Ovary (tissue), 9 donors: Measurements from ENCODE around the gene RFPL2. TPM values are rescaled to one million over a fixed set of nuclear protein-coding genes. Genes with fewer than 3 reads are reported as not detected.
"Not testable (repeated sequence)": the region's sequence is repeated elsewhere in the genome, so short reads cannot be mapped to it uniquely, and the experiment has no call there.

Experiments used
- DNase-seq, 5 donors: peaks; one replicate each; pipeline ENCODE4 v3.0.0-alpha.2; 2019 to 2020
- H3K27ac ChIP-seq, 2 donors: fragments of 200-600 bp; one replicate each; pipeline versions ENCODE4 v1.5.1 to v1.8.0; 2019 to 2022
- H3K27me3 ChIP-seq: fragments of 200-600 bp; one replicate; pipeline ENCODE4 v1.8.0; 2022
- H3K36me3 ChIP-seq: fragments of 200-600 bp; sonication (generic); one replicate; pipeline ENCODE4 v1.5.1; 2019
- H3K4me1 ChIP-seq: one replicate; pipeline ENCODE4 v1.8.1; 2013; ENCODE audit warnings: mild to moderate bottlenecking, moderate library complexity; ENCODE audit not compliant: insufficient read depth
- H3K4me3 ChIP-seq: fragments of 200-600 bp; sonication (generic); one replicate; pipeline ENCODE4 v1.5.1; 2017
- H3K9me3 ChIP-seq, 2 donors: fragments of 200-600 bp in 1 of 2; sonication (generic) in 1 of 2; one replicate each; pipeline versions ENCODE4 v1.5.1 to v1.8.1; 2013 to 2019; ENCODE audit warnings: mild to moderate bottlenecking in 1 of 2, moderate library complexity in 1 of 2
- EP300 ChIP-seq: sonication (generic); formaldehyde crosslinking; IDR thresholded peaks from one replicate; pipeline ENCODE4 v1.6.1; 2017; ENCODE audit warnings: antibody characterized with exemption
- POLR2A ChIP-seq: fragments of 450-650 bp; IDR thresholded peaks from one replicate; pipeline ENCODE4 v1.6.1; 2017; ENCODE audit warnings: antibody characterized with exemption, mild to moderate bottlenecking, moderate library complexity
- WGBS, 3 donors: extraction: QIAGEN DNeasy Blood & Tissue Kit in 1 of 3; methylation state at CpG; one replicate each; pipeline versions ENCODE4 v1.1.5 to v1.1.7; 2013 to 2017; 5-methylcytosine and 5-hydroxymethylcytosine counted together
- intact Hi-C, 4 donors: fragments of 100-400 bp; cut with DNase I; formaldehyde crosslinking; loops; one replicate each; pipeline versions ENCODE4 v1.11.0 to v1.15.1; 2022 to 2023
- polyA plus RNA-seq, 2 donors: library from polyadenylated mRNA; stranded (reverse); fragments of 200-250 nt in 1 of 2; fragments of 350-450 nt in 1 of 2; fragmentation: Illumina TruSeq in 1 of 2; extraction: RNeasy Lipid Tissue Mini Kit (QIAGEN cat#74804) in 1 of 2; gene quantifications; one replicate each; pipeline ENCODE4 v1.2.3, GENCODE V29; 2013 to 2014
- total RNA-seq, 7 donors: library from RNA; depleted of rRNA in 2 of 7; stranded (reverse); fragments of >200 nt in 2 of 7; fragmentation: NEBNext Ultra II Directional in 3 of 7; extraction: Animal tissue kit (Norgen Biotek cat#: 25700) in 3 of 7; gene quantifications; one replicate each; pipeline versions ENCODE4 v1.1.0 to v1.2.4, GENCODE V29; 2016 to 2023
- TF ChIP-seq, protein P1 (sequence below), 3 donors: fragments of 450-650 bp in 2 of 3; fragments of 200-600 bp in 1 of 3; IDR thresholded peaks; one replicate each; pipeline versions ENCODE4 v1.5.1 to v1.8.0; 2016 to 2022; ENCODE audit warnings: antibody characterized with exemption in 3 of 3, mild to moderate bottlenecking in 1 of 3
- donor health status: DM: no; HTN: no; CAD: no; lungs with moderate emphysema.
- donor health status: DM: no; HTN: no; CAD: no.
- donor health status: Bipolar disorder and iron deficiency.
- donor health status: DM: yes; HTN: yes; CAD: no.
- donor health status: DM: no; HTN: no; CAD: no.
- donor health status: DM: yes; HTN: yes; CAD: no.

RFPL2 gene
- total and polyA plus RNA-seq, 9 donors = not detected

DNA sequence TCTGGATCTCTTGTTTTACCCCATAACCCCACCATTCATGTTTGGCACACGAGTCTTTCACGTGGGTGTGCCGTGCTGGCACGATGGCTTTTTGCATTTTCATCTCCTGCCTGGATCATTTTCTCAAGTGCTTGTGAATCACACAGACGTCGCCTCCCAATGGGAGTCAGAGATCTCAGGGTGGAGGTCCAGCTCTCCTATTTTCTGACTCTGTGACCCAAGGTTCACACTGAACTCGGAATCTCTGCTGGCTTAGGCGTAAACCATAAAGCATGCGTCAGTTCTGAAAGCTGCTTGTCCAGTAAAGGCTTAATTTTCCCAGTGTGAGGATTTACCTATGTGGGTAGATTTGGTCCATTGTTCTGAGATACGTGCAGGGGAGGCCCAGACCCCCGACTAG lies 29.8 kb downstream of the RFPL2 start:
- no peak for TF ChIP-seq EP300
- no peak for TF ChIP-seq POLR2A
- no peaks in the 10 kb centered on the region for H3K36me3 ChIP-seq
- H3K4me3 ChIP-seq = no peak overlapping the region
- no peaks in the 10 kb centered on the region for H3K9me3 ChIP-seq
- no peaks in the 10 kb centered on the region for H3K4me1 ChIP-seq
- no peaks in the 10 kb centered on the region for H3K27me3 ChIP-seq
- H3K27ac ChIP-seq = no peak overlapping the region
- 68 to 77% (median 72%) methylated on average over 11 of the region's 11 CpGs for WGBS, 3 donors
- DNase-seq = no peak
- intact Hi-C loops = no loop called here

DNA sequence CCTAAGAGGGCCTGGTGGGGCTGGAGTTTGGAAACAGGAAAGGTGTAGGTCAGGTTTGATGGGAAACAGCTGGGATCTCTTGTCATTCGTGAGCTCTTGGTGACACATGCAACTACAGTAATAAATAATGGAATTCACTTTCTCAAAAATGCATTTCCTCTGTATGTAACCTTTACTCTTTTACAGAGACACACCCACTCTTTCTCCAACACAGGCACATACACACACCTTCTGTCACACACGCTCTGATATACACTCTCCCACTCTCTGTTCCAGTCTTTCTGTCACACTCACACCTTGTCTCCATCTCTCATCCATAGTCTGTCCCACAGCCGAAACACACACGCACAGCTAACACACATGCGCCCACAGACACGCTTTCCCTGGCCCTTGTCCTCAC lies 39.2 kb downstream of the RFPL2 start:
- no peak for DNase-seq
- H3K9me3 ChIP-seq = no peaks in the 10 kb centered on the region
- 73 to 75% (median 73%) methylated on average over 6 of the region's 6 CpGs for WGBS, 3 donors
- intact Hi-C loops = no loop called here
- no peak for TF ChIP-seq POLR2A
- TF ChIP-seq, protein P1, sequence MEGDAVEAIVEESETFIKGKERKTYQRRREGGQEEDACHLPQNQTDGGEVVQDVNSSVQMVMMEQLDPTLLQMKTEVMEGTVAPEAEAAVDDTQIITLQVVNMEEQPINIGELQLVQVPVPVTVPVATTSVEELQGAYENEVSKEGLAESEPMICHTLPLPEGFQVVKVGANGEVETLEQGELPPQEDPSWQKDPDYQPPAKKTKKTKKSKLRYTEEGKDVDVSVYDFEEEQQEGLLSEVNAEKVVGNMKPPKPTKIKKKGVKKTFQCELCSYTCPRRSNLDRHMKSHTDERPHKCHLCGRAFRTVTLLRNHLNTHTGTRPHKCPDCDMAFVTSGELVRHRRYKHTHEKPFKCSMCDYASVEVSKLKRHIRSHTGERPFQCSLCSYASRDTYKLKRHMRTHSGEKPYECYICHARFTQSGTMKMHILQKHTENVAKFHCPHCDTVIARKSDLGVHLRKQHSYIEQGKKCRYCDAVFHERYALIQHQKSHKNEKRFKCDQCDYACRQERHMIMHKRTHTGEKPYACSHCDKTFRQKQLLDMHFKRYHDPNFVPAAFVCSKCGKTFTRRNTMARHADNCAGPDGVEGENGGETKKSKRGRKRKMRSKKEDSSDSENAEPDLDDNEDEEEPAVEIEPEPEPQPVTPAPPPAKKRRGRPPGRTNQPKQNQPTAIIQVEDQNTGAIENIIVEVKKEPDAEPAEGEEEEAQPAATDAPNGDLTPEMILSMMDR (IDR thresholded peaks at IDR 0.05) = no peak
- H3K27me3 ChIP-seq = no peaks in the 10 kb centered on the region
- H3K36me3 ChIP-seq = no peaks in the 10 kb centered on the region
- H3K4me3 ChIP-seq = no peak overlapping the region
- H3K4me1 ChIP-seq = no peaks in the 10 kb centered on the region
- no peak overlapping the region for H3K27ac ChIP-seq

DNA sequence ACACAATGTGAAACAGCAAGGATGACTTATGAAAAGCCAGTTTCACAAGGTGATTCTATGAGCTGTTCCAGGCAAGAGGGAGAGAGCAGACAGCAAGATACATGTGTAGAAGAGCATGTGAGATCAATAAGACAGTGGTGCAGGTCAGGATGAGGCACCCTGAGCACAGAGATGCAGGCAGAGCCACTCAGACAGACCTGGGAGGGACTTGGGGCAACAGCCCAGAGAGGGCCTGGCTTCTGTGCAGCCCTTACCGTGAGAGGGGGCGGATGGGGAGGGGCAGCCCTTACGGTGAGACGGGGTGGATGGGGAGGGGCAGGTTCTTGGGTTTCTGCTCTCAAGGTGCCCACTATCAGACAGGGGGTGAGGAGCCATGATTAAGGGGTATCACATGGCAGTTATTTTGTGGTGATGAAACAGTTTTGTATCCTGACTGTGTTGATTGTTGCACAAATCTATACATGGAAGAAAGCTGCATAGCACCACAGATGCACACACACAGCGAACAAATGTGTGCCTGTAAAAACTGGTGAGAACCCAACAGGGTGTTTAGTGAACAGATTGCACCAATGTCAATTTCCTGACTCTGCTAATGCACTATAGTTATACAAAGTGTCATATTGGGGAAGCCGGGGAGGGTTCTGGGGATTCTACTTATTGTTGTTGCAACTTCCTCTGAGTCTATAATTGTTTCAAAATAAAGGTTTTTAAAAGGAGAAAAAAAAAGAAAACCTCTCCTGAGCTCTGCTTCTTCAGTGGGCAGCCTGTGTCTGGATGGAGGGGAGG lies 40.6 kb downstream of the RFPL2 start:
- no peak overlapping the region for H3K4me3 ChIP-seq
- 27 to 38% (median 36%) methylated on average over 6 of the region's 6 CpGs for WGBS, 3 donors
- no peak overlapping the region for H3K27ac ChIP-seq
- TF ChIP-seq POLR2A (no peak), EP300 (no peak)
- TF ChIP-seq, protein P1 (IDR thresholded peaks at IDR 0.05) = no peak
- no peaks in the 10 kb centered on the region for H3K9me3 ChIP-seq
- H3K4me1 ChIP-seq = no peaks in the 10 kb centered on the region
- intact Hi-C loops = no loop called here
- no peaks in the 10 kb centered on the region for H3K36me3 ChIP-seq
- no peak for DNase-seq
- no peaks in the 10 kb centered on the region for H3K27me3 ChIP-seq

DNA sequence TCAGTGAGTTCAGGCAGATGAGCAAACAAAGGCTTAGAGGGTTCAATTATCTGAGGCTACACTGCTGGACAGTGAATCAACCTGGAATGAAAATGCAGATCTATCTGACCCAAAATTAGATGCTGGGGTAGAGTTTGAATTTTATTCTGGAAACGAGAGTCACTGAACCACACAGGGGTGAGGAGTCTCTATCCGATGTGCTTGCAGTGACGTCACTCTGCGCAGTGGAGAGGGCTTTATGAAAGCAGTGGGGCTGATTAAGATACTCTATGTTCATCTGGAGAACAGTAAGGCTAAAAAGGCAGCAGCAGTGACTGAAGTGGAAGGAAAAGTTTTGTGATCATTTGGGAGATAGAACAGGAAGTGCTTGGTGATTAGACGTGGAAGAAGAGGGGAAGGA lies 44.5 kb downstream of the RFPL2 start:
- intact Hi-C loops = not testable (repeated sequence)

DNA sequence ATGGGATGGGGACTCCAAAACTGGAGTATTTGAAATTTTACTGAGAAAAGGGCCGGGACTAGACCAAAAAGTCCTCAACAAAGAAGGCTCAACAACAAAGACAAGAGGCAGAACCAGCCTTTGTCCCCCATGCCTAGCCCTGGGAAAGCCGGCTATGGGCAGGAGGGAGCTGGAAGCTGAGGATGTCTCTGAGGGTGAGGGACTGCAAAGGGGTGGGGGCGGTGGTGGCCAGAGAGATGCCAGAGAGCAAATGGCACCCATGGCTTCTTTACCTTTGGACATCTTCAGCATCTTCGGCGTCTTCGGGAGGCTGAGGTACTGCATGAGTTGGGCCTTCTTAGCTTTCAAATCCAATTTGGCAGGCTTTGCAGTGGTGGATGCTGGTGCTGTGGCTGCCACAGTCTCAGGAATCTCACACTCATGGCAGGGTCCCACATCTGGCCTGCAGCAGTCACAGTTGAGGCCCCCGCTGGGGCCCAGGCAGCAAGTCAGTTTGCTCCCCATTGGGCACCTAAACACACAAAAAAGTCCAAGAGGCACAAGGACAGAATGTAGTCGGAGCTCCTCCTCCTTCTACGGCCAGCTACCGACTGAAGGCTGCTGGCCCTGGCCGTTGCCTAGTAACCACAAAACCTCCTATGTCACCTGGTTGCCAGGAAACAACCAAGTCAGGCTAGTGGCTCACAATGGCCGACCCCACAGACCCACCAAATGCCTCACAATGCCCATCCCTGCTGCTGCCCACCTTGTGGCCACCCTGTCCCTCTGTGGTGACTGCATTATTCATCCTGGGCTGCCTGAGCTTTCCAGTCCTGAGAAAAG lies 46.0 kb downstream of the RFPL2 start, which contains the start of gene C22orf42:
TSS of gene C22orf42 (minus strand) at position 592 of the 822 bp plus-strand sequence. CDS start at position 504, 88 bp downstream.
- H3K4me3 ChIP-seq = no peak within 1 kb of the TSS
- H3K9me3 ChIP-seq = no peaks in the 10 kb centered on the region
- H3K27me3 ChIP-seq = no peaks in the 10 kb centered on the region
- H3K27ac ChIP-seq = no peak within 1 kb of the TSS
- H3K36me3 ChIP-seq = no peaks in the 10 kb centered on the region
- WGBS, 3 donors = 69 to 75% (median 74%) methylated on average over 12 of the region's 12 CpGs
- TF ChIP-seq POLR2A (no peak), EP300 (no peak)
- TF ChIP-seq, protein P1 (IDR thresholded peaks at IDR 0.05) = no peak
- no peak for DNase-seq
- no peaks in the 10 kb centered on the region for H3K4me1 ChIP-seq
- intact Hi-C loops = no loop called here

More for the DNA sequence above, 44.5 kb downstream of the RFPL2 start:
- H3K4me1 ChIP-seq, H3K36me3 ChIP-seq, H3K4me3 ChIP-seq, DNase-seq, H3K27ac ChIP-seq, H3K9me3 ChIP-seq, H3K27me3 ChIP-seq: not testable (repeated sequence)
- 63 to 72% (median 66%) methylated on average over 5 of the region's 5 CpGs for WGBS, 3 donors

DNA sequence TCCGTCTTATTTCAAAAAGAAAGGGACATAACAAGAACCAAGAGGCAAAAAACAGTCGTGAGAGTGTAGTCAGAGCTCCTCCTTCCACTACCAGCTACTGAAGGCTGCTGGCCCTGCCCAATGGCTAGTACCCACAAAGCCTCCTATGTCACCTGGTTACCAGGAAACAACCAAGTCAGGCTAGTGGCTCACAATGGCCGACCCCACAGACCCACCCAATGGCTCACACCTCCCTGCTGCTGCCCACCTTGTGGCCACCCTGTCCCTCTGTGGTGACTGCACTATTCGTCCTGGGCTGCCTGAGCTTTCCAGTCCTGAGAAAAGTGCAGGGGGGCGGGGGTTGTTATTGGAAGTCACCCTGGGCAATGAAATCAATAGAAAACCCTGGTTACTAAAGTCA lies 47.2 kb downstream of the RFPL2 start:
- DNase-seq, H3K4me3 ChIP-seq, intact Hi-C loops, H3K27me3 ChIP-seq, H3K4me1 ChIP-seq, H3K36me3 ChIP-seq, H3K27ac ChIP-seq, H3K9me3 ChIP-seq: not testable (repeated sequence)
- WGBS, 3 donors = 61 to 76% (median 76%) methylated on average over 5 of the region's 5 CpGs

DNA sequence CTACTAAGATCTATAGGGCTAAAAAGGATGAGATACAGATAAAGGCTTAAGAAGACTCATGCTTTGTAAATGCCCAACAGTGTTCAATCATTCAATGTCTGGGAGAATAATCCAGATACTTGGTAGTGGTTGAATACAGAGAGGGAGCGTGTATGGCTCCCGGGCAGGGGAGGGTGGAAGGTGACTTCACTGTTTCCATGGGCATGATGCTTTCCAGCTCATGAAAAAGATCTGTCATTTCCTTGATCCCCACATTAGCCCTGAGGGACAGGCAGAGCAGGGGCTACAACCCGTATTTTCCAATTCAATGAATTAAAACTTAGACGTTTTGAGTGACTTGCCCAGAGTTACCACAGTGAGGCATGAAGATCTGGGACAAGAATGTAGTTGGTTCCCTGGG lies 50.1 kb downstream of the RFPL2 start:
- DNase-seq, H3K36me3 ChIP-seq, H3K27me3 ChIP-seq, H3K27ac ChIP-seq, H3K4me1 ChIP-seq, H3K4me3 ChIP-seq, H3K9me3 ChIP-seq, intact Hi-C loops: not testable (repeated sequence)
- WGBS, 3 donors = 74 to 79% (median 75%) methylated on average over 4 of the region's 4 CpGs

DNA sequence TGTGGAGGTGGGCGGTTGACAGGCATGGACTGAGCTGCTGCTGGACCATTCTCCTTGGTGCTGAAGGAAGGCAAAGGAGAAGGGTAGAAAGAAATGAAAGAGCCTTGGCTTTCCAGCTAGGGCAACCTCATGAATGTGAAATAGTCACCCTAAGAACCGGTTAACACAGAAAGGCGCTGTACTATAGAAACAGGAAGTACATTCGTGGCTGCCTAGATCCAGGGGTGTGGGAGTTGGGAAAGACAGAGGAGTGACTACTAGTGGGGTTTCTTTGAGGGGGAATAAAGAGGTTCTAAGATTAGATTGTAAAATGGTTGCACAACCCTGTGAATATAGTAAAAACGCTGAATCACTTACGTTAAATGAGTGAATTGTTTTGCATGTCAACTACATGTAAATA lies 53.2 kb downstream of the RFPL2 start:
- H3K4me3 ChIP-seq, H3K36me3 ChIP-seq, DNase-seq, intact Hi-C loops, H3K9me3 ChIP-seq, H3K4me1 ChIP-seq, H3K27ac ChIP-seq, H3K27me3 ChIP-seq: not testable (repeated sequence)
- WGBS, 3 donors = 63 to 72% (median 65%) methylated on average over 6 of the region's 6 CpGs
